HG03520 (cell line): ENCODE results near the gene ZSWIM5.
"Not testable (repeated sequence)": the region's sequence is repeated elsewhere in the genome, so short reads cannot be mapped to it uniquely, and the experiment has no call there.

ENCODE experiments used
- ATAC-seq: cut with Tn5 transposase; IDR thresholded peaks from one replicate; pipeline ENCODE4 v1.9.1; 2021; ENCODE audit warnings: mild to moderate bottlenecking, moderate library complexity; ENCODE audit not compliant: unreplicated experiment

ZSWIM5 gene

DNA sequence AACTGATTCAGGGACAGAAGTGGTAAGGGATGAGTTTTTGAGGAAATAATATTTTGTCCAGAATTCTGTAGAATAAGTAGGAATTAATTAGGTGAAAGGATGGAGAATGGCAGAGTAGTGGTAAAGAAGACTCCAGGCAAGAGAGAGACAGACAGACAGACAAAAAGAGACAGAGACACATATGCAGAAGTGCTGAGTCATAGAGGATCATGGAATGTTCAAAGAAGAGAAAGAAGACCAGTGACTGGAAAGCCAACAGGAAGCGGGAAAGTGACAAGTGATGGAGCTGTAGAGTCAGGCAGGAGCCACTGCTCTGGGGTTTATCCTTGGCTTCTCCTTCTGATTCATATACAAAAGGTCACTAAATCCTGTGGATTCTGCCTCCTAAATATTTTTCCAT lies 108.5 kb downstream of the ZSWIM5 start:
- no peak for ATAC-seq

DNA sequence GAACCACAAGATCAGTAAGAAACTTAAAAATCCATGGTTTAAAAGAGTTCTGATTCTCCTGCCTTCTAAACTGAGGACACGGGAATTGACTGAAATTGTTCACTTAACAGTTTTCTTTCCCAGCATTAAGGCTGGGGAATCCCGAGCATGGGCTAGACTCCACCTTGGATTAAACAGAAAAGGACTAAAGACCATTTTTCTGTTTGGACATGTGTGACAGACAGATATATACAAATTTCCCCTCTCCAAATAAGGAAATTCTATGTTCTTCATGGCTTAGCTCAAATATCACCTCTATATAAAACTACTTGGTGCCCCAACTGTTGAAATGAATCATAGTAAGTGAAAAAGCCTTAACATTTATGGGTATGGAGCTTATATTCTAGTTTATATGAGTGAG lies 109.3 kb downstream of the ZSWIM5 start:
- no peak for ATAC-seq

DNA sequence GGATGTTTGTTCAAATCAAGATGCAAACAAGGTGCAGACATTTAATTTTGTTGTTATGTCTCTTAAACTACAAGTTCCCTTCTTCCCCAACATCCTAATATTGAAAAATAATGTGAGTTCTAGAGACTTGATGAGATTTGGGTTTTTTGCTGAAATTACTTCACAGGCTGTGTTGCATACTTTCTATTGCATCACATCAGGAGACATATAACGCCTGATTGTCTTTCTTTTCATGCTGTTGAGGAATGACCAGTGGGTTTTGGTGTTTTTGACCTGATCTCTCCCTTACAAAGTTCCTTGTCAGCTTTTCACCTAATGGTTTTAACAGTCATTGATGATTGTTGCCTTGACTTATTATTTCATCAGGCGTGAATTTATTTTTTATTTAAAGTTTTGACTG lies 111.0 kb downstream of the ZSWIM5 start:
- ATAC-seq = no peak

DNA sequence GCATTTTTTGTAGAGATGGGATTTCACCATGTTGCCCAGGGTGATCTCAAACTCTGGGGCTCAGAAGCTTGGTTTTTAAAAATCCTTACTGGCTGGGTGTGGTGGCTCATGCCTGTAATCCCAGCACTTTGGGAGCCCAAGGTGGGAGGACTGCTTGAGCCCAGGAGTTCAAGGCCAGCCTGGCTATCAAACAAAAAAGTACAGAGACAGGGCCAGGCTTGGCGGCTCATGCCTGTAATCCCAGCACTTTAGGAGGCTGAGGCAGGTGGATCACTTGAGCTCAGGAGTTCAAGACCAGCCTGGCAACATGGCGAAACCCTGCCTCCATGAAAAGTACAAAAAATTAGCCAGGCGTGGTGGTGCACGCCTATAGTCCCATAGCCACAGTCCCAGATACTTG lies 112.0 kb downstream of the ZSWIM5 start:
- not testable (repeated sequence) for ATAC-seq

DNA sequence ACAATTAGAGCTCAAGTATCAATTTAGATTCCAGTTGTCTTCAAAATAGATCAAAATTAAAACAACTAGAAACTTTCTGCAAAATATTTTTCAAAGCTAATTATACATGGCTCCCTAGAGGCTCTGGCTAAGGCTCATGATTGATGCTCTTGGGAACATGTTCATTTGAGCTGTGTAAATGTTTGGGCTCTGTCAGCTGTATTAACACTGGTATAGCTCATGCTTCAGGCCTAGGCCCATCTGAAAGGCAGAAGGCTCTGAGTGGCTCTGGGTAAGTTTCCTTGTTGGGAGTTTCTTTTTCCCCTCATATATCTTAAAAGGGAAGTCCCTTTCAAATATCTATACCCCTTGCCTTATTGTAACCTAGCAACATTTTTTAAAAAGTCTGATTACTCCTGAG lies 113.1 kb downstream of the ZSWIM5 start:
- no peak for ATAC-seq

DNA sequence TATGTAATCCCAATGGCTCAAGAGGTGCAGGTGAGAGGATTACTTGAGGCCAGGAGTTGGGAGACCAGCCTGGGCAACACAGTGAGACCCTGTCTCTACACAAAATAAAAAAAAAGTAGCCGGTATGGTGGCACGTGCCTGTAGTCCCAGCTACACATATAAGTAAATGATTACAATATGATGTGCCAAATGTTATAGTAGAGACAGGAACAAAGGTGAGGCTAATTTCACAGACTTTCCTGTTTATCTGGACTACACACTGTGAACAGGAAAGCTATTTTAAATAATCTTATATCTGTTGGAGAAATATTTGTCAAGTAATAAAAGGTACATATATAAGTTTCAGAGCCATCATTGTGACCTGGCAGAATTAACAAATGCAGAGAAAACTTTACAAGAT lies 116.7 kb downstream of the ZSWIM5 start:
- no peak for ATAC-seq

DNA sequence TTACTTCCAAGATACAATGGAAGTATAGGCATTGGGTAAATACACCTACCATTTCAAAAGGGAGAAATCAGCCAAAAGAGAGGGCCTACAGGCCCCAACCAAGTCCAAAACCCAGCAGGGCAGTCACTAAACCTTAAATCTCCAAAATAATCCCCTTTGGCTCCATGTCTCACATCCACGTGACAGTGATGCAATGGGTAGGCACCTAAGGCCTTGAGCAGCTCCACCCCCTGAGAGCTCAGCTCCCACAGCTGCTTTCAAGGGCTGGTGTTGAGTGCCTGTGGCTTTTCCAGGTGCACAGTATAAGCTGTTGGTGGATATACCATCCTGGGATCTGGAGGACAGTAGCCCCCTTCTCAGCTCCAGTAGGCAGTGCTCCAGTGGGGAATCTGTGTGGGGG lies 121.8 kb downstream of the ZSWIM5 start:
- ATAC-seq = no peak

DNA sequence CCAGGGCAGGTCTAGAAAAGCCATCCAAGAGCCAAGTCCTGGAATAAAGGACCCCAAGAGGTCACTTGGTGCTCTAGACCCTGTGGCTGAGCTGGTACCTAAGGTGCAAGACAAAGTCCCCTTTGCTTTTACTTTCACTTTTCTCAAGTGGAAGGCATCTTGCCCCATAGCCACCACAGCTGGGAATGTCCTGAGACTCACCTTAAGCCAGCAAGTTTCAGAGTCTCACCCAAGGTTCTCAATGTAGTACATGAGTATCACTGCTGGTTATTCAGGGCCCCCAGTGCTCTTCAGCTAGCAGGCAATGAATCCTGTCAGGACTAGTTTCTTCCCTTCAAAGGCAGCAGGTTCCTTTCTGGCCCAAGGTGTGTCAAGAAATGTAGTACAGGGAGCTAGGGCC lies 126.9 kb downstream of the ZSWIM5 start:
- ATAC-seq = no peak

DNA sequence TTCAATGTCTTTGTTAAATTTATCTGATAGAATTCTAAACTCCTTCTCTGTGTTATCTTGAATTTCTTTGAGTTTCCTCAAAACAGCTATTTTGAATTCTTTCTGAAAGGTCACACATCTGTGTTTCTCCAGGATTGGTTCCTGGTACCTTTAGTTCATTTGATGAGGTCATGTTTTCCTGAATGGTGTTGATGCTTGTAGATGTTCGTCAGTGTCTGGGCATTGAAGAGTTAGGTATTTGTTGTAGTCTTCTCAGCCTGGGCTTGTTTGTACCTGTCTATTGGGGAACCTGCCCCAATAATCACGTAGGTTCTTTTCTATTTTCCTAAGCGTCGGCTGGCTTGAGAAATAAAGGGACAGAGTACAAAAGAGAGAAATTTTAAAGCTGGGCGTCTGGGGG lies 129.4 kb downstream of the ZSWIM5 start:
- ATAC-seq = not testable (repeated sequence)

DNA sequence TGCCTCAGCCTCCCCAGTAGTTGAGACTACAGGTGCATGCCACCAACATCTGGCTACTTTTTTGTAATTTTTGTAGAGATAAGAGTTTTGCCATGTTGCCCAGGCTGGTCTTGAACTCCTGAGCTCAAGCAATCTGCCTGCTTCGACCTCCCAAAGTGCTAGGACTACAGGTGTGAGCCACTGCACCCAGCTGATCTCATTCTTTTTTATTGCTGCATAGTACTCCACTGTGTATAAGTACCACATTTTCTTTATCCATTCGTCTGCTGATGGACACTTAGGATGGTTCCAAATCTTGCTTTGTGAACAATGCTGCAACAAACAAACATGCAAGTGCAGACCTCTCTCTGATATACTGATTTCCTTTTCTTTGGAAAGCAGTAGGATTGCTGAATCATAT lies 134.8 kb downstream of the ZSWIM5 start:
- no peak for ATAC-seq

DNA sequence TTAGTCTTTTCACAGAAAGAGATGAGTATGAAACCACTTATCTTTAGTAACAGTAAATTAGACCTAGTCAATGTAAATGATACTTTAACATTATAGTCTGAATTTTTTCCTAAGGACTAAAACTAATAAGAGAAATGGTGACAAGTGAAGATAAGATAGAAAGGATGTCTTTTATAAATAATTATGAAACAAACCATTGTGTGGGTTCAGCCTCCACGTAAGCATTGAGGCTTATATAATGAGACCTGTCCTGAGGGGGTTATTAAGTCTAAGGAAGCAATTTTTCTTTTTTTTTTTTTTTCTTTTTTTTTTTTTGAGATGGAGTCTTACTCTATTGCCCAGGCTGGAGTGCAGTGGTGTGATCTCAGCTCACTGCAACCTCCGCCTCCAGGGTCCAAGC lies 138.6 kb downstream of the ZSWIM5 start:
- no peak for ATAC-seq

DNA sequence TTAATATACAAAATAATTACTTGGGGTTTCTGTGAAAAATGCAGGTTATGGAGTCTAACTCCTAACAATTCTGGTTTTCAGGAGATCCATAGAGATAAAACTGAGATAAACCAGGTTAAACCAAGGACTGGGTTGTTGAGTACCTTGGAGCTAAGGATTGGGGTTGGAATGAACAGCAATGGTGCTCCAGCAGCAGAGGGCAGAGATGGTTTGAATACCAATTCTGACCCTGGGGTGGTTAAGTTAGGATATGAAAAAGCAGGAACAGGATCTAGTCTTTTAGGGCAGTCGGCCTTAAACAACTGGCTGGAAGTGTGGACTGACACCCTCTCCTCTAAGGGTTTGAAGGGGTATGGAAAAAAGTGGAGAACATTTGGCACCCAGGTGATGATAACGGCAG lies 141.3 kb downstream of the ZSWIM5 start:
- no peak for ATAC-seq

DNA sequence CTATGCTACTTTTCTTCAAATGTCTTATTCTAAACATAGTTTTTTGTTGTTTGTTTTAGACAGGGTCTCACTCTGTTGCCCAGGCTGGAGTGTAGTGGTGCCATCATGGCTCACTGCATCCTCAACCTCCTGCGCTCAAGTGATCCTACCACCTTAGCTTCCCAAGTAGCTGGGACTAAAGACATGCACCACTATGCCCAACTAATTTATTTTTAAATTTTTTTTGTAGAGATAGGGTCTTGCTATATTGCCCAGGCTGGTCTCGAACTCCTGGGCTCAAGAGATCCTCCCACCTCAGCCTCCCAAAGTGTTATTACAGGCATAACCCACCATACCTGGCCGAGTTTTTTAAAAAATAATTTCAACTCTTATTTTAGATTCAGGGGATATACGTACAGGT lies 143.9 kb downstream of the ZSWIM5 start:
- not testable (repeated sequence) for ATAC-seq

DNA sequence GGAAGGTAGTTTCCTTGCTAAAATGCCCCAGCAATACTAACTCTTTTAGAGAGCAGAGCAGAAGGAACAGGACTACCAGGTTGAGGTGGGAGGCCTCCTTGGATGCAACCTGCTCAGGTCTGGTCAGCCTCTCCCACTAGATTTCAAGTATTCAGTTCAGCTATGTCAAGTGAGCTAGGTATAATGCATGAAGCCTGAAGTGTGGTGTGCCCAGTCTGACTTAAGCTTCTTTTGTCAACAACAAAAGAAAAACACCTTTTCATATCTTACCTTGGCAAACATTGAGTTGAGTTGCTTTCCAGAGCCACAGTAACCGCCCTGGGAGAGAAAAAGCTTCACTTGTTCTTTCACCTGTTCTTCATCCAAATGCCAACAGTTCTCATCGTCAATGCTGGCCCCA lies 146.6 kb downstream of the ZSWIM5 start:
- no peak for ATAC-seq

DNA sequence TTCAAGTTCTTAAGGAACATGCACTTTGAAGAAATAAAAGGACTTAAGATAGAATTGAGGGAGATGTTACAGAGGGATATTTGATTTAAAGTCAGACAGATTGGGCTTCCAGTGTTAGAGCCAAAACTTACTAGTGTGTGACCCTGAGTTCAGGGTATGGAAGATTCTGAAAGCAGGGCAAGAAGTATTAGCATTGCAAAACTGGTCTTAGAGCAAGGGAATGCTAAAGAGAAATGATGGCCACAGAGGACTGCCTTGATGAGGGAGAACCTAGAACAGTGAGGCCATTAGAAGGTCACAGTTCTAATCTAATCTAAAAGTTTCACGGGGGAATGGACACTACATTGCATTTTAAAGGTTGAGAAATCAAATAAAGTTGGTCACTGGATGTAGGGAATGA lies 148.9 kb downstream of the ZSWIM5 start:
- ATAC-seq = no peak

DNA sequence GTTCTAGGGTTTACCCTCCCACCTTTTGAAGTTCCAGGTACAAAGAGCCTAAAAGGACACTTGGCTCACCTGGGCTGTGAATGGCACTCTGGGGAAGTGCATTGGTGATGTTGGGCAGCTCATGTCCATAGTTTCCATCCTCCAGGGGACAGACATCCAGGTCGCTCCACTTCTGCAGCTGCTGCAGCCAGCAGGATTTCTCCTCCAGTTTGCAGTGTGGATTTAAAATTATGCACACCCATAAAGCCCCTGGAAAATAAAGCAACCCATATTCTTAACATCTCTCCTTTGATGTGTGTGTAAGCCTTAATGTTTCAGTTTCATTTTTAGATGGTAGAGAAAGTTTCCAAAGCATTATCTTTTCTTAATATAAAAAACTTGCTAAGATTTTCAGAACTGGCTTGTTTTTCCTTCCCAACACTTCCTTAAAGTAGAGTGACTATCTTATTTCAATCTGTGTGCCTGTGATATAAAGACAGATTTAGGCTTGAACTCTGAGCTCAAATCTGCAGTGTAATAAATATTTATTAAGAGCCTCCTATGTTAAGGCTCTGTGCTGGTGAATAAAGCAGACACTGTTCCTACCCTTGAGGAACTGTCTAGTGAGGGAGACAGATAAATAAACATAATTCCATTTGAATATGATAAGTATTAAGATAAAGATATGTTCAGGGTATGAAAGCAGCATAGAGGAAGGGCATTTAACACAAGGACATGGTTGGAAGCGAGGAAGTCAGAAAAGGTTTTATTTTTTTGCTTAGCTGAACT lies 155.2 kb downstream of the ZSWIM5 start:
- no peak for ATAC-seq

DNA sequence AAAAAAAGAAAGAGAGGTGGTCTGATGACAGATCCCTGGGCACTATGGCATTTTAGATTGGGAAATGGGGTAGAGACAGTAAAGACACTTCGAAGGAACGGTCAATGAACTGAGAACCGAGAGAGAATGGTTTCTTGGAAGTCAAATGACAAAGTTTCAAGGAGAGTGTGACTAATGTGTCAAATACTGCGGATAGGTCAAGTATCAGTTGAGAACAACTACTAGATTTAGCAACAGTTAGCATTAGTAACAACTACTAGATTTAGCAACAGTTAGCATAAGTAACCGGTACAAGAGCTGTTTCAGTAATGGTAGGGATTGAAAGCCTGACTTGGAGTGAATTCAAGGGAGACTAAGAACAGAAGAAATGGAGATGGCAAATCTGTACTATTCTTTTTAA lies 159.4 kb downstream of the ZSWIM5 start:
- ATAC-seq = no peak

DNA sequence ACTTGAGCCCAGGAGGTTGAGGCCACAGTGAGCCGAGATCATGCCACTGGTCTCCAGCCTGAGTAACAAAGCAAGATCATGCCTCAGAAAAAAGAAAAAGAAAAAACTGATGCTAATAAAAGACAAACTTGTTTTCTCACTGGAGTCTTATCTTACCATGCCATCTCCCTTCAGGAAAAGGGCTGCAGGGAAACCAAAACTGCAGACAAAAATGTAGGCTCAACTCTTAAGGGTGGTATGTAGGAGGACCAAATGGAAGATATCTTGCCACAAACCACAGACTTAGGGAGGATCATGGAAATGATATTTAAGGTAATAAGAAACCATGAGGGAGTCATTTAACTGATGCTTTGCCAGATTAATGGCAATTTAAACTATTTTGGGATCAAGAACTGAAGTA lies 161.5 kb downstream of the ZSWIM5 start:
- ATAC-seq = no peak

DNA sequence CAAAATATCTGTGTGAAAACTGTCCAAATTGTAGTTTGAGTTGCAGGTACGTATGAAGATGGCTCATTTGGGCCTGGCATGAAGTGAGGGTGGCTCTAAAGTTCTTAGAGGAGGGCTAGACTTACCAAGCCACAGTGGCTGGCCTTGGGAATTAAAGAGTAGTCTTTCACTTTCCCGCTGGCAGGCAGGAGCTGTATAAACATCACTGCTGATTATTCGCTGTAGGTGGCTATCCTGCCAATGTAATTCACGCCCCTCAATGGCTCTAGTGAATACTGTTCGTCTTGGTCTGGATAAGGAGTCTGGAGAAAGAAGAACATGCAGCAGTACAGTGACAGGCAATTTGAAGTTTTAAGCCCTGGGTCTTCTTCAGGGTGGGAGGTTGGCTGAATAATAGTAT lies 163.3 kb downstream of the ZSWIM5 start:
- no peak for ATAC-seq

DNA sequence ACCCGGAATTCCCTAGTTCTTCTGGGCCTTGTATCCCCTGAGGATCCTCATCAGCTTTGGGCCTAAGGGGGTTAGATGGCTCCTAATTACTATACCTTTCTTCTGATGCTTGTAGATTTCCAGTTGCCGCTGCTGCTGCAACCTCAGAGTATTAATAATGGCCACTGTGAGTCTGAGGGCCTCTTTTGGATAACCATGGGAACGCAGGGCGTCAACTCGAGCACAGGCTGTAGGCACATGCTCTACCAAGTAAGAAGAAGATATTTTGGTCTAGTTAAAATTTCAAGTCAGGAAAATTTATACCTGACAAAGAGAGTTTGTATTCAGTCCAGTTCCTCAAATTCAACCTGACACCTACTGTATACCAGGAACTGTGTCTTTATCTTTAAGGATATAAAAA lies 166.1 kb downstream of the ZSWIM5 start:
- no peak for ATAC-seq

DNA sequence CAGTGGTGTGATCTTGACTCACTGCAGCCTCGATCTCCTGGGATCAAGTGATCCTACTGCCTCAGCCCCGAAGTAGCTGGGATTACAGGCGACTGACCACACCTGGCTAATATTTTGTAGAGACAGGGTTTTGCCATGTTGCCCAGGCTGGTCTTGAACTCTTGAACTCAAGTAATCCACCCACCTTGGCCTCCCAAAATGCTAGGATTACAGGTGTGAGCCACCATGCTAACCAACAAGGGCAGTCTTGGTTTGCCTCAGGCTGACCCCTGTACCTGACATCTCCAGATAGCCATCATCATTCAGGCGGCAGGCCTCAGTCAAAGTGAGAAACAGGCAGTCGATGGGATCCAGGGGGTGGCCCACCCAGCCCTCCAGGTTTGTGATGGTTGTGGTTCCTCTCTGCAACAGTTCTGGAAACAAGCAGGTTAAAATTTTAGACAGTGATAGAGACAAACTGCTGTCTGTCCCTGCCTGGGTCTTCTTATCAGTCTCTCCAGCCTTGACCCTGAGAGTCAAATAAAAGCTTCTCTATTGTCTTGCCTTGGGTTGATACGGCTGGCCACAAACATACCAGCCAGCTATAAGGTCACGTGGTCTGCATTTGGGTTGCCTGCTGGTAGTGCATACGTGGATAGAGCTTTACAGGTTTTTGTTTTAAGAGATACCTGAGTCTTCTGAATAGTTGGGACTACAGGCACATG lies 167.6 kb downstream of the ZSWIM5 start:
- no peak for ATAC-seq

DNA sequence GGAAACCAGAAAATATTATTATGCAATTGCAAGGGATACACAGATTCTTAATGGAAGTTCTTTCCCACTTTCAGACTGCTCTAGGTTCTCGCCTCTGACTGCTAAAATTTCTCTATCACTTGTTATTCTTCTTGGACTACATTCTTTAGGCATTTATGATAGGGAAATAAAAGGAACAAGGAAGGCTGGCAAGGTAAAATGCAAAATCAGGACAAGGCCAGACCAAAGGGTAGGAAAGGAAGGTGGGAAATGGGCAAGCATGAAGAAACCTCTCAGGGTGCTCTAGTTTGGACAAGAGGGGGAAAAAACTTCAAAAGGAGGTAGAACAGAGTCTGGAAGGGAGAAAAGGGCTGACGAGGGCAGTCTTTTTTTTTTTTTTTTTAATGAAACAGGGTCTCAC lies 168.2 kb downstream of the ZSWIM5 start:
- ATAC-seq = no peak

DNA sequence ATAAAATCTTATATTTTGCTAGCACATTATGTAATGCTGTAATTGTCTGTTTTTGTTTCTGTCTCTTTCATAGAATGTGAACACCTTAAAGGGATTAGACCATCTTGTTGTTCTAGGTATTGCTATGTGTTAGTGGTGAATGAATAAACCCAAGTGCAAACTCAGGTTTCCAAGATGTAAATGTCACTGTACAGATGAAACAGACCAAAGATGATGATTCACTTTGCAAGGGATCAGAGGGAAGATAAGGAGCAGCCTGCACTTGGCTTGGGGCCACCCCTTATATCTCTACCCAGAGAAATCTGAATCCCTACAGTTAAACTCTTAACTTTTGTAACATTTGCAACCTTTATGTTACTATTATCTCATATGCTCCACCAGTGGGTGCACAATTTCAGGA lies 168.9 kb downstream of the ZSWIM5 start:
- ATAC-seq = no peak
